Hepatocyte (in vitro differentiated cells): ENCODE results near the gene PCGF3.

Experiments
- EZH2 ChIP-seq: fragments of 200-600 bp; sonication (generic); IDR thresholded peaks from 2 replicates; pipeline ENCODE4 v1.6.1; 2016; ENCODE audit warnings: antibody characterized with exemption, mild to moderate bottlenecking, borderline replicate concordance
- EZH2phosphoT487 ChIP-seq: fragments of 200-600 bp; sonication (generic); IDR thresholded peaks from one replicate; pipeline ENCODE4 v1.6.1; 2018; ENCODE audit warnings: antibody characterized with exemption, mild to moderate bottlenecking, low read depth, moderate library complexity; ENCODE audit not compliant: unreplicated experiment, severe bottlenecking
- TF ChIP-seq, protein P1 (sequence below): fragments of 200-600 bp; sonication (generic); IDR thresholded peaks from 2 replicates; pipeline ENCODE4 v1.5.1; 2016; ENCODE audit warnings: antibody characterized with exemption, mild to moderate bottlenecking; ENCODE audit not compliant: poor library complexity

DNA sequence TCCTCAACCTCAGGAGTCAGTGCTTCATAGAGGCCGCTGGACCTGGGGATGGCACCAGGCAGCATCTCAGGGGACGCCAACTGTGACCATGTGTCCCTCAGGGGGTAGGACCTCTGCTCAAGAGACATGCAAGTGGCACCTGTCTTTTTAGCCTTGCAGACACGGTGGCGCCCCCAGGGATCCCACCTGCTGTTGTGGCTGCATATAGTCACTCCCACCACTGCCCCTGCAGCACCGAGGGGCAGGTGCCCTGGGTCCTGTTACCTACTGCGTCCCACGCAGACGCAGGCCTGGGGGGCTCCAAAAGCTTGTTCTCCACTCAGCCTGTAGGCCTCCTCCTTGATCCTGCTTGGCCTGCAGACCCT lies 28.8 kb upstream of the PCGF3 start:
- TF ChIP-seq, protein P1, sequence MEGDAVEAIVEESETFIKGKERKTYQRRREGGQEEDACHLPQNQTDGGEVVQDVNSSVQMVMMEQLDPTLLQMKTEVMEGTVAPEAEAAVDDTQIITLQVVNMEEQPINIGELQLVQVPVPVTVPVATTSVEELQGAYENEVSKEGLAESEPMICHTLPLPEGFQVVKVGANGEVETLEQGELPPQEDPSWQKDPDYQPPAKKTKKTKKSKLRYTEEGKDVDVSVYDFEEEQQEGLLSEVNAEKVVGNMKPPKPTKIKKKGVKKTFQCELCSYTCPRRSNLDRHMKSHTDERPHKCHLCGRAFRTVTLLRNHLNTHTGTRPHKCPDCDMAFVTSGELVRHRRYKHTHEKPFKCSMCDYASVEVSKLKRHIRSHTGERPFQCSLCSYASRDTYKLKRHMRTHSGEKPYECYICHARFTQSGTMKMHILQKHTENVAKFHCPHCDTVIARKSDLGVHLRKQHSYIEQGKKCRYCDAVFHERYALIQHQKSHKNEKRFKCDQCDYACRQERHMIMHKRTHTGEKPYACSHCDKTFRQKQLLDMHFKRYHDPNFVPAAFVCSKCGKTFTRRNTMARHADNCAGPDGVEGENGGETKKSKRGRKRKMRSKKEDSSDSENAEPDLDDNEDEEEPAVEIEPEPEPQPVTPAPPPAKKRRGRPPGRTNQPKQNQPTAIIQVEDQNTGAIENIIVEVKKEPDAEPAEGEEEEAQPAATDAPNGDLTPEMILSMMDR = no peak
- TF ChIP-seq EZH2phosphoT487 (no peak), EZH2 (no peak)
